Gastrocnemius medialis (tissue), 4 donors: ENCODE data around the gene ARHGAP25.

Source experiments
- POLR2A ChIP-seq, 2 donors: fragments of 450-650 bp; IDR thresholded peaks; one replicate each; pipeline ENCODE4 v1.6.1; 2017; ENCODE audit warnings: antibody characterized with exemption in 2 of 2, mild to moderate bottlenecking in 2 of 2, moderate library complexity in 2 of 2
- TF ChIP-seq, protein P1 (sequence below), 5 experiments: fragments of 450-650 bp in 3 of 5; fragments of 200-600 bp in 2 of 5; sonication (generic) in 2 of 5; IDR thresholded peaks in 4 of 5; conservative IDR thresholded peaks in 1 of 5; 1 replicate in 4 of 5; 2 replicates in 1 of 5; pipeline ENCODE4 v1.5.1; 2016 to 2019; ENCODE audit warnings: antibody characterized with exemption in 5 of 5, mild to moderate bottlenecking in 3 of 5, moderate library complexity in 3 of 5

DNA sequence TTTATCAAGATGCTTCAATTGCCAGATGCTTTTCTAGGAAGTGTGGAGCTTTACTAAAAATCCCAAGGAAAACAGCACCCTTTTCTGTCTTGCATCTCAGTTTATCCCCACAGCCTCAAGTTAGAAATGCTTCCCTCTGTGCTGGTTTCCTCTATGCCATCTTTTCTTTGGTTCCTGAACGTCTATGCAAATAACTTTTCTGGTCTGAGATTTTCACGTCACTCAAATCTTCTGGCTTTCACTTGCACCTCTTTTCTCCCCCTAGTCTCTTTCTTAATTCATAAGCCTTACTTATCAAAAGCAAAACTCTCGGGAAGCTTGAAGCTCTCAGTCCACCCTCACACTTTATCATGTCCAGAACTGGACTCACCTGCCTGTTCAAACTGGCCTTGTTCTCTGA, 33.9 kb downstream of the ARHGAP25 start:
- TF ChIP-seq, protein P1, sequence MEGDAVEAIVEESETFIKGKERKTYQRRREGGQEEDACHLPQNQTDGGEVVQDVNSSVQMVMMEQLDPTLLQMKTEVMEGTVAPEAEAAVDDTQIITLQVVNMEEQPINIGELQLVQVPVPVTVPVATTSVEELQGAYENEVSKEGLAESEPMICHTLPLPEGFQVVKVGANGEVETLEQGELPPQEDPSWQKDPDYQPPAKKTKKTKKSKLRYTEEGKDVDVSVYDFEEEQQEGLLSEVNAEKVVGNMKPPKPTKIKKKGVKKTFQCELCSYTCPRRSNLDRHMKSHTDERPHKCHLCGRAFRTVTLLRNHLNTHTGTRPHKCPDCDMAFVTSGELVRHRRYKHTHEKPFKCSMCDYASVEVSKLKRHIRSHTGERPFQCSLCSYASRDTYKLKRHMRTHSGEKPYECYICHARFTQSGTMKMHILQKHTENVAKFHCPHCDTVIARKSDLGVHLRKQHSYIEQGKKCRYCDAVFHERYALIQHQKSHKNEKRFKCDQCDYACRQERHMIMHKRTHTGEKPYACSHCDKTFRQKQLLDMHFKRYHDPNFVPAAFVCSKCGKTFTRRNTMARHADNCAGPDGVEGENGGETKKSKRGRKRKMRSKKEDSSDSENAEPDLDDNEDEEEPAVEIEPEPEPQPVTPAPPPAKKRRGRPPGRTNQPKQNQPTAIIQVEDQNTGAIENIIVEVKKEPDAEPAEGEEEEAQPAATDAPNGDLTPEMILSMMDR (IDR thresholded peaks at IDR 0.05 in 4 of 5, conservative IDR thresholded peaks at IDR 0.05 in 1 of 5) = no peak
- TF ChIP-seq POLR2A (IDR thresholded peaks at IDR 0.05) = no peak
